Activated CD8-positive, alpha-beta T cell treated with anti-CD3 and anti-CD28 coated beads for 36 hours (primary cell): ENCODE data around the gene PIAS1. TPM values are rescaled to one million over a fixed set of nuclear protein-coding genes. Genes with fewer than 3 reads are reported as not detected.
"Not testable (repeated sequence)": the region's sequence is repeated elsewhere in the genome, so short reads cannot be mapped to it uniquely, and the experiment has no call there.

ENCODE experiments used
- ATAC-seq: fragments of 200-7000 bp; cut with Tn5 transposase; one replicate; pipeline ENCODE4 v1.10.0; 2021; ENCODE audit warnings: mild to moderate bottlenecking, moderate library complexity
- CTCF ChIA-PET: fragments of 350-600 bp; sonication (Branson Sonifier 250); formaldehyde crosslinking; loops from one replicate; lab custom pipeline; 2021; ENCODE audit warnings: antibody characterized with exemption; lab: Charles Lee
- POLR2A ChIA-PET: fragments of 350-600 bp; sonication (Branson Sonifier 250); formaldehyde crosslinking; loops from one replicate; lab custom pipeline; 2021; ENCODE audit warnings: antibody characterized with exemption; lab: Charles Lee
- DNase-seq: peaks from one replicate; pipeline ENCODE4 v3.0.0-alpha.2; 2020
- H3K27ac Mint-ChIP-seq: one replicate; pipeline ENCODE4 v1.8.0; 2021; ENCODE audit warnings: mild to moderate bottlenecking, mixed read lengths
- H3K27me3 Mint-ChIP-seq: one replicate; pipeline ENCODE4 v1.8.0; 2021; ENCODE audit warnings: mixed read lengths
- H3K36me3 Mint-ChIP-seq: one replicate; pipeline ENCODE4 v1.8.0; 2021; ENCODE audit warnings: low read depth, mixed read lengths
- H3K4me1 Mint-ChIP-seq: one replicate; pipeline ENCODE4 v1.8.0; 2021; ENCODE audit warnings: low read depth, mixed read lengths
- H3K4me3 Mint-ChIP-seq: one replicate; pipeline ENCODE4 v1.8.0; 2021; ENCODE audit warnings: mild to moderate bottlenecking, moderate library complexity, mixed read lengths
- H3K9me3 Mint-ChIP-seq: one replicate; pipeline ENCODE4 v1.8.0; 2021; ENCODE audit warnings: mixed read lengths
- intact Hi-C: fragments of 100-400 bp; cut with micrococcal nuclease; formaldehyde crosslinking; loops from one replicate; pipeline ENCODE4 v1.10.0; 2022
- total RNA-seq, 2 experiments: library from RNA; stranded (reverse); gene quantifications; one replicate each; pipeline ENCODE4 v1.2.3, GENCODE V29; 2021
- TF ChIP-seq, protein P1 (sequence below): fragments of 200-600 bp; IDR thresholded peaks from one replicate; pipeline ENCODE4 v1.8.0; 2022; ENCODE audit warnings: antibody characterized with exemption, mild to moderate bottlenecking

The PIAS1 gene
- total RNA-seq, 2 experiments from 2014 or later: 26.0 to 29.8 TPM

- ChIA-PET CTCF (interaction anchor here (0.7 to 4.1 kb wide), 10 partner anchors 11 to 294 kb away, joined by 3 to 30 read pairs (median 4); no protein-coding TSS in a partner anchor), POLR2A (no interaction called here)
- no peak for ATAC-seq
- TF ChIP-seq, protein P1, sequence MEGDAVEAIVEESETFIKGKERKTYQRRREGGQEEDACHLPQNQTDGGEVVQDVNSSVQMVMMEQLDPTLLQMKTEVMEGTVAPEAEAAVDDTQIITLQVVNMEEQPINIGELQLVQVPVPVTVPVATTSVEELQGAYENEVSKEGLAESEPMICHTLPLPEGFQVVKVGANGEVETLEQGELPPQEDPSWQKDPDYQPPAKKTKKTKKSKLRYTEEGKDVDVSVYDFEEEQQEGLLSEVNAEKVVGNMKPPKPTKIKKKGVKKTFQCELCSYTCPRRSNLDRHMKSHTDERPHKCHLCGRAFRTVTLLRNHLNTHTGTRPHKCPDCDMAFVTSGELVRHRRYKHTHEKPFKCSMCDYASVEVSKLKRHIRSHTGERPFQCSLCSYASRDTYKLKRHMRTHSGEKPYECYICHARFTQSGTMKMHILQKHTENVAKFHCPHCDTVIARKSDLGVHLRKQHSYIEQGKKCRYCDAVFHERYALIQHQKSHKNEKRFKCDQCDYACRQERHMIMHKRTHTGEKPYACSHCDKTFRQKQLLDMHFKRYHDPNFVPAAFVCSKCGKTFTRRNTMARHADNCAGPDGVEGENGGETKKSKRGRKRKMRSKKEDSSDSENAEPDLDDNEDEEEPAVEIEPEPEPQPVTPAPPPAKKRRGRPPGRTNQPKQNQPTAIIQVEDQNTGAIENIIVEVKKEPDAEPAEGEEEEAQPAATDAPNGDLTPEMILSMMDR: peak; percentile 60
- Mint-ChIP-seq H3K4me1 (peaks cover 4% of the 10 kb centered on the region), H3K27ac (no peak overlapping the region), H3K27me3 (no peaks in the 10 kb centered on the region), H3K9me3 (no peaks in the 10 kb centered on the region), H3K36me3 (peaks cover 20% of the 10 kb centered on the region), H3K4me3 (no peak overlapping the region)
- peak; percentile 36 for DNase-seq
- intact Hi-C loops: loop anchor here (2.0 kb wide), 1 partner anchor 292 kb away; no protein-coding TSS in a partner anchor
Measured at GRCh38 chr15:68154923-68155559, 100.9 kb downstream of the PIAS1 start.

GRCh38 chr15:68157074-68157473 lies 103.0 kb downstream of the PIAS1 start:
- H3K4me3 Mint-ChIP-seq: no peak overlapping the region
- no peaks in the 10 kb centered on the region for H3K27me3 Mint-ChIP-seq
- TF ChIP-seq, protein P1: no peak
- ChIA-PET POLR2A (interaction anchor here (0.6 kb wide), 1 partner anchor 40 kb away, joined by 3 read pairs; no protein-coding TSS in a partner anchor), CTCF (interaction anchor here (1.3 to 4.1 kb wide), 3 partner anchors 10 to 294 kb away, joined by 4 to 25 read pairs (median 6); no protein-coding TSS in a partner anchor)
- no peaks in the 10 kb centered on the region for H3K9me3 Mint-ChIP-seq
- ATAC-seq: no peak
- intact Hi-C loops: no loop called here
- peaks cover 4% of the 10 kb centered on the region for H3K4me1 Mint-ChIP-seq
- no peak overlapping the region for H3K27ac Mint-ChIP-seq
- peaks cover 33% of the 10 kb centered on the region for H3K36me3 Mint-ChIP-seq
- DNase-seq: no peak

GRCh38 chr15:68158046-68158628 lies 104.0 kb downstream of the PIAS1 start:
- TF ChIP-seq, protein P1: no peak
- H3K9me3 Mint-ChIP-seq: no peaks in the 10 kb centered on the region
- no peak overlapping the region for H3K4me3 Mint-ChIP-seq
- H3K36me3 Mint-ChIP-seq: peaks cover 31% of the 10 kb centered on the region
- no peak overlapping the region for H3K27ac Mint-ChIP-seq
- DNase-seq (no peak), ATAC-seq (no peak)
- no peaks in the 10 kb centered on the region for H3K27me3 Mint-ChIP-seq
- intact Hi-C loops: no loop called here
- CTCF ChIA-PET: no interaction called here
- no peaks in the 10 kb centered on the region for H3K4me1 Mint-ChIP-seq
- POLR2A ChIA-PET: no interaction called here

- DNase-seq: no peak
- intact Hi-C loops: no loop called here
- peaks cover 24% of the 10 kb centered on the region for H3K36me3 Mint-ChIP-seq
- no peak for ATAC-seq
- TF ChIP-seq, protein P1: no peak
- ChIA-PET POLR2A (interaction anchor here (0.7 kb wide), 1 partner anchor 587 kb away, joined by 3 read pairs; no protein-coding TSS in a partner anchor), CTCF (interaction anchor here (1.1 to 2.9 kb wide), 2 partner anchors 13 to 300 kb away, joined by 3 to 9 read pairs; no protein-coding TSS in a partner anchor)
- H3K27ac Mint-ChIP-seq: no peak overlapping the region
- no peaks in the 10 kb centered on the region for H3K9me3 Mint-ChIP-seq
- H3K4me1 Mint-ChIP-seq: no peaks in the 10 kb centered on the region
- no peaks in the 10 kb centered on the region for H3K27me3 Mint-ChIP-seq
- H3K4me3 Mint-ChIP-seq: no peak overlapping the region
Measured at GRCh38 chr15:68163191-68163590, 109.1 kb downstream of the PIAS1 start.

- Mint-ChIP-seq H3K36me3 (peaks cover 16% of the 10 kb centered on the region), H3K4me3 (no peak overlapping the region), H3K27ac (no peak overlapping the region), H3K4me1 (no peaks in the 10 kb centered on the region), H3K27me3 (no peaks in the 10 kb centered on the region), H3K9me3 (no peaks in the 10 kb centered on the region)
- DNase-seq (no peak), ATAC-seq (no peak)
- CTCF ChIA-PET: interaction anchor here (1.2 to 4.8 kb wide), 2 partner anchors 12 to 303 kb away, joined by 3 to 25 read pairs; no protein-coding TSS in a partner anchor
- POLR2A ChIA-PET: interaction anchor here (0.7 to 1.1 kb wide), 2 partner anchors 13 to 313 kb away, joined by 3 read pairs; no protein-coding TSS in a partner anchor
- TF ChIP-seq, protein P1: no peak
- intact Hi-C loops: no loop called here
Measured at GRCh38 chr15:68166847-68167246, 112.7 kb downstream of the PIAS1 start.

DNA sequence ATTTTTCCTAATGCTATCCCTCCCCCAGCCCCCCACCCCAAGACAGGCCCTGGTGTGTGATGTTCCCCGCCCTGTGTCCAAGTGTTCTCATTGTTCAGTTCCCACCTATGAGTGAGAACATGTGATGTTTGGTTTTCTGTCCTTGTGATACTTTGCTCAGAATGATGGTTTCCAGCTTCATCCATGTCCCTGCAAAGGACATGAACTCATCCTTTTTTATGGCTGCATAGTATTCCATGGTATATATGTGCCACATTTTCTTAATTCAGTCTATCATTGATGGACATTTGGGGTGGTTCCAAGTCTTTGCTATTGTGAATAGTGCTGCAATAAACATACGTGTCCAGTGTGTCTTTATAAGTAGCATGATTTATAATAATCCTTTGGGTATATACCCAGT lies 117.9 kb downstream of the PIAS1 start:
- H3K4me3 Mint-ChIP-seq, H3K27me3 Mint-ChIP-seq, CTCF ChIA-PET, H3K27ac Mint-ChIP-seq, H3K4me1 Mint-ChIP-seq, H3K9me3 Mint-ChIP-seq, ATAC-seq, intact Hi-C loops, POLR2A ChIA-PET, DNase-seq: not testable (repeated sequence)
- peaks cover 26% of the 10 kb centered on the region for H3K36me3 Mint-ChIP-seq
